ENCODE data around the gene ITGB5. TPM values are rescaled to one million over a fixed set of nuclear protein-coding genes. Genes with fewer than 3 reads are reported as not detected.

The ITGB5 gene
- total RNA-seq, 1 donor from 2014 or later, result 81.9 TPM

DNA sequence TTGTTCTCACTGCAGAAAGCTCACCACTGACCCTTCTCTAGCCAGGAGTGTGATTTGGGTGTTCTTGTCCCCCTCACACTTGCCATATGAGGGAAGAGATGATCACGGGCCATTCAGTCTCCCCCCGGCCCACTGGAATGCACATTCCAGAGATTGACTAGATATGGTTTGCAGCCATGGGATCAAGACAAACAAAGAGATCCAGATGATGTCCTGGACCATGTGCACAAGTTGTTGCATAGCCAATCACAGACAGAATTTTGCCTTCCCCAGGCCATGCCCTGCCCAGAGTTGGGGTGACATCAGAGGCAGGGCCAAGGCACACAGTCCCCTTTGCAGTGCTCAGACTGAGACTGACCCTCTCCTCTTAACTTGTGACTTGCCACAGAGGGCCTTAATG is 32.6 kb upstream of the ITGB5 start:
- Mint-ChIP-seq H3K27me3 (ENCODE audit: low read depth) (no peaks in the 10 kb centered on the region), H3K4me1 (no peaks in the 10 kb centered on the region), H3K27ac (ENCODE audit: unreplicated experiment) (no peak overlapping the region), H3K36me3 (ENCODE audit: low read depth) (no peaks in the 10 kb centered on the region), H3K9me3 (no peaks in the 10 kb centered on the region), H3K4me3 (no peak overlapping the region)
- TF ChIP-seq, protein P1, sequence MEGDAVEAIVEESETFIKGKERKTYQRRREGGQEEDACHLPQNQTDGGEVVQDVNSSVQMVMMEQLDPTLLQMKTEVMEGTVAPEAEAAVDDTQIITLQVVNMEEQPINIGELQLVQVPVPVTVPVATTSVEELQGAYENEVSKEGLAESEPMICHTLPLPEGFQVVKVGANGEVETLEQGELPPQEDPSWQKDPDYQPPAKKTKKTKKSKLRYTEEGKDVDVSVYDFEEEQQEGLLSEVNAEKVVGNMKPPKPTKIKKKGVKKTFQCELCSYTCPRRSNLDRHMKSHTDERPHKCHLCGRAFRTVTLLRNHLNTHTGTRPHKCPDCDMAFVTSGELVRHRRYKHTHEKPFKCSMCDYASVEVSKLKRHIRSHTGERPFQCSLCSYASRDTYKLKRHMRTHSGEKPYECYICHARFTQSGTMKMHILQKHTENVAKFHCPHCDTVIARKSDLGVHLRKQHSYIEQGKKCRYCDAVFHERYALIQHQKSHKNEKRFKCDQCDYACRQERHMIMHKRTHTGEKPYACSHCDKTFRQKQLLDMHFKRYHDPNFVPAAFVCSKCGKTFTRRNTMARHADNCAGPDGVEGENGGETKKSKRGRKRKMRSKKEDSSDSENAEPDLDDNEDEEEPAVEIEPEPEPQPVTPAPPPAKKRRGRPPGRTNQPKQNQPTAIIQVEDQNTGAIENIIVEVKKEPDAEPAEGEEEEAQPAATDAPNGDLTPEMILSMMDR (conservative IDR thresholded peaks at IDR 0.05), result no peak
- DNase-seq (ENCODE audit: low read depth, low spot score), result no peak

DNA sequence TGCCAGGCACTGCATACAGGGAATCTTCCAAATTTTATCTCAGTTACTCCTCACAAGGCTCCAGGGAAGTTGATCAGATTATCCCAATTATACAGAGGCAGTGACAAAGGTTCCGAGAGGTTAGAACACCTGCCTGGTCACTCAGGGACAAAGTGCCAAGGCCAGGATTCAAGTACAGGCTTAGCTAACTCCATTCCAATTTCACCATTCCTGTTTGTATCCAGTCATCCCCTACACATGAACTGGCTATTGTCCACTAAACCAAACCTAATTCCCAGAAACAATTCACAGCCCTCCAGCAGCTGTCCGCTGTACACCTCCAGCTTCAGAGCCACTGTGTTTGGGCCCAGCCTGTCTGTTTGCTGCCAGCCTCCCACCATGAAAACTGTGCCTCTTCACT is 31.4 kb upstream of the ITGB5 start:
- DNase-seq (ENCODE audit: low read depth, low spot score), result no peak
- H3K9me3 Mint-ChIP-seq, result no peaks in the 10 kb centered on the region
- no peak overlapping the region for H3K4me3 Mint-ChIP-seq
- TF ChIP-seq, protein P1 (conservative IDR thresholded peaks at IDR 0.05), result no peak
- H3K4me1 Mint-ChIP-seq, result no peaks in the 10 kb centered on the region
- H3K36me3 Mint-ChIP-seq (ENCODE audit: low read depth), result no peaks in the 10 kb centered on the region
- no peak overlapping the region for H3K27ac Mint-ChIP-seq (ENCODE audit: unreplicated experiment)
- no peaks in the 10 kb centered on the region for H3K27me3 Mint-ChIP-seq (ENCODE audit: low read depth)

DNA sequence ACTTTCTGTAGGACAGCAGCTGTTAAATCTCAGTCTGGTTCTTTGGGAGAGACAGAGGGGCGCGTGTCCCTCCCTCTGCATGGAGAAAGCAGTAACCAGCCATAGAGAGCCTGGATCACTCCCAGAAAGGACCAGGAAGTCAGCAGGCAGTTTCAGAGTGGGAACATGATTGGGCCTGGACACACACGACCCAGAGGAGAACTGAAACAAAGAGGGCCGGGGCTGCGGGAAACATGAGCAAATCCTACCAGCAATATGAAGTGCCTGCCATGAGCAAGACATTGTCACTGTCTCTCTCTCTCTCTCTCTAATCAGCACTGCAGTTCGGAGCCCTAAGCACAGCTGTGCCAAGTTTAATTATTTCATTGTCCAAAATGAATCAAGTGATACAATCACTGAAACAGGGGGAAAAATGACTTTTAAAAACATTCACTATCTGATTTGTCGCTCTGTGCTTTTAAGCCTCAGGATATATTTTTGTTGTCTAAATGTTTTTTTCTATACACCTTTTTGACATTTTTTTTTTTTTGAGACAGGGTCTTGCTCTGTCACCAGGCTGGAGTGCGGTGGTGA is 29.8 kb upstream of the ITGB5 start:
- TF ChIP-seq, protein P1 (conservative IDR thresholded peaks at IDR 0.05), result no peak
- Mint-ChIP-seq H3K36me3 (ENCODE audit: low read depth) (no peaks in the 10 kb centered on the region), H3K4me1 (no peaks in the 10 kb centered on the region), H3K9me3 (no peaks in the 10 kb centered on the region), H3K4me3 (no peak overlapping the region), H3K27me3 (ENCODE audit: low read depth) (no peaks in the 10 kb centered on the region), H3K27ac (ENCODE audit: unreplicated experiment) (no peak overlapping the region)
- DNase-seq (ENCODE audit: low read depth, low spot score), result no peak

DNA sequence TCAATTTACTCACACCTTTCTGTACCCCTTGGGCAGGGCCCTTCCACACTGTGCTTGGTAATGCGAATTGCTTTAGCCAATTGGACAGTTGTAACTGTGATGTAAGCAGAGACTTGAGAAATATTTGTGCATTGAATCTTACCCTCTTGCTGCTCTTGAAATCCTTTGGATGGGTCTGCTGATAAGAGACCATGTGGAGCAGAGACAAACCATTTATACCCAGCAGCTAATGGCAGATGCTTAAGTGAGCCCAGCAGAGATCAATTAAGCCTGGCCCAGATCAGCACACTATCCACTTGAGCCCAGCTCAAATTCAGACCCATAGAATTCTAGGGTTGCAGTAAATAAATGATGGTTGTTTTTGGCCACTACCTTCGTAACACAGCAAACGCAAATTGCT is 28.1 kb upstream of the ITGB5 start:
- Mint-ChIP-seq H3K4me3 (no peak overlapping the region), H3K27me3 (ENCODE audit: low read depth) (no peaks in the 10 kb centered on the region), H3K27ac (ENCODE audit: unreplicated experiment) (no peak overlapping the region), H3K9me3 (no peaks in the 10 kb centered on the region), H3K36me3 (ENCODE audit: low read depth) (no peaks in the 10 kb centered on the region), H3K4me1 (no peaks in the 10 kb centered on the region)
- TF ChIP-seq, protein P1 (conservative IDR thresholded peaks at IDR 0.05), result no peak
- DNase-seq (ENCODE audit: low read depth, low spot score), result no peak

DNA sequence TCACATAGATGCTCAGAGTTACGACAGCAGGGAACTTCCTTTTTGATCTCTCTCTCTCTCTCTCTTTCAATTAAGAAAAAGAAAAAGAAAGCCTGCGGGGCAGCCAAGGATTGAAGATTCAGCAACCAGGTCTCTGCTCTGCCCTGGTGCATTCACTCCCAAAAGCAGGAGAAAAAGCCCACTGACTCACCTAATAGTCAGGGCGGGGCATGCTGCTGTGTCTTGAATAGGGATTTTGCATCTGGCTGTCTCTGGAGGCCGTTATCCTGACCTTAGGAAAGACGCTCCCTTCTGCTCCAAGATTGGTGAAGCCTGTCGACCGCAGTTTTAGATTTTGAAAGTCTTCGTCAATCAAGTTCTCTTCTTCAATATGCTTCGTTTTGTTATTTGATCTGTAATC is 20.8 kb upstream of the ITGB5 start:
- Mint-ChIP-seq H3K27ac (ENCODE audit: unreplicated experiment) (no peak overlapping the region), H3K4me1 (peaks cover 8% of the 10 kb centered on the region), H3K27me3 (ENCODE audit: low read depth) (peaks cover 15% of the 10 kb centered on the region), H3K36me3 (ENCODE audit: low read depth) (no peaks in the 10 kb centered on the region), H3K9me3 (no peaks in the 10 kb centered on the region), H3K4me3 (no peak overlapping the region)
- no peak for DNase-seq (ENCODE audit: low read depth, low spot score)
- TF ChIP-seq, protein P1 (conservative IDR thresholded peaks at IDR 0.05), result no peak

Data from neural crest cell (in vitro differentiated cells).